Progenitor cell of endocrine pancreas (in vitro differentiated cells): ENCODE data around the gene PRRG4. TPM values are rescaled to one million over a fixed set of nuclear protein-coding genes. Genes with fewer than 3 reads are reported as not detected.

ENCODE experiments used
- DNase-seq: peaks from one replicate; pipeline ENCODE4 v3.0.0; 2021; ENCODE audit warnings: low spot score; ENCODE audit not compliant: unreplicated experiment
- H3K27ac Mint-ChIP-seq: 2 replicates; pipeline ENCODE4 v1.8.0; 2021; ENCODE audit warnings: mild to moderate bottlenecking, moderate library complexity, mixed read lengths
- H3K27me3 Mint-ChIP-seq: 2 replicates; pipeline ENCODE4 v1.8.0; 2021; ENCODE audit warnings: mixed read lengths
- H3K36me3 Mint-ChIP-seq: 2 replicates; pipeline ENCODE4 v1.8.0; 2022; ENCODE audit warnings: mixed read lengths; ENCODE audit not compliant: insufficient read depth
- H3K4me1 Mint-ChIP-seq: 2 replicates; pipeline ENCODE4 v1.8.0; 2021; ENCODE audit warnings: low read depth, mixed read lengths
- H3K4me3 Mint-ChIP-seq: 2 replicates; pipeline ENCODE4 v1.8.0; 2021; ENCODE audit warnings: low read depth, mild to moderate bottlenecking, moderate library complexity, mixed read lengths
- H3K9me3 Mint-ChIP-seq: 2 replicates; pipeline ENCODE4 v1.8.0; 2021; ENCODE audit warnings: low read depth, mixed read lengths
- total RNA-seq: library from RNA; stranded (reverse); gene quantifications from 2 replicates; pipeline ENCODE4 v1.2.1, GENCODE V29; 2021
- TF ChIP-seq, protein P1 (sequence below): fragments of 200-600 bp; sonication (generic); IDR thresholded peaks from one replicate; pipeline ENCODE4 v1.5.0; 2021; ENCODE audit warnings: antibody characterized with exemption, mild to moderate bottlenecking; ENCODE audit not compliant: unreplicated experiment

Gene PRRG4
- total RNA-seq, 1 donor from 2014 or later: 0.67 TPM

DNA sequence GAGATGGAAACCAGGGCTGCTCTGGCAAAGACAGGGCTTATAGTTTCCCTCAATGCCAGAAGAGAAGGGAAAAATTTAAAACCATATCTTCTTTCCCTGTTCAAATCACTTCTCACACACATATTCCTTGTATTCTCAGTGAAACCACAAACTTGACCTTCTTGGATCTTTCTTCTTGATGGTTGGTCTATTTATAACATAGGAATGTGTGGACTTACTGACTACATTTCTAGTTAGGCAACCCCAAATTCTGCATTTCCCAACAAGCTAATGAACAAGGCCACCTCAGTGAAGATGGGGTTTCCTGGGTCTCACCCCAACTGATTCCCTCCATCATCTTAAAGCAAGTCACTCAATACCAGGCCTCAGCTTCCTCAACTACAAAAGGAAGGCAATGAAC is 59.1 kb downstream of the PRRG4 start:
- Mint-ChIP-seq H3K4me1 (peaks cover 10% of the 10 kb centered on the region), H3K4me3 (no peak overlapping the region), H3K27me3 (peaks cover 57% of the 10 kb centered on the region), H3K36me3 (no peaks in the 10 kb centered on the region), H3K27ac (no peak overlapping the region), H3K9me3 (no peaks in the 10 kb centered on the region)
- DNase-seq: no peak
- TF ChIP-seq, protein P1, sequence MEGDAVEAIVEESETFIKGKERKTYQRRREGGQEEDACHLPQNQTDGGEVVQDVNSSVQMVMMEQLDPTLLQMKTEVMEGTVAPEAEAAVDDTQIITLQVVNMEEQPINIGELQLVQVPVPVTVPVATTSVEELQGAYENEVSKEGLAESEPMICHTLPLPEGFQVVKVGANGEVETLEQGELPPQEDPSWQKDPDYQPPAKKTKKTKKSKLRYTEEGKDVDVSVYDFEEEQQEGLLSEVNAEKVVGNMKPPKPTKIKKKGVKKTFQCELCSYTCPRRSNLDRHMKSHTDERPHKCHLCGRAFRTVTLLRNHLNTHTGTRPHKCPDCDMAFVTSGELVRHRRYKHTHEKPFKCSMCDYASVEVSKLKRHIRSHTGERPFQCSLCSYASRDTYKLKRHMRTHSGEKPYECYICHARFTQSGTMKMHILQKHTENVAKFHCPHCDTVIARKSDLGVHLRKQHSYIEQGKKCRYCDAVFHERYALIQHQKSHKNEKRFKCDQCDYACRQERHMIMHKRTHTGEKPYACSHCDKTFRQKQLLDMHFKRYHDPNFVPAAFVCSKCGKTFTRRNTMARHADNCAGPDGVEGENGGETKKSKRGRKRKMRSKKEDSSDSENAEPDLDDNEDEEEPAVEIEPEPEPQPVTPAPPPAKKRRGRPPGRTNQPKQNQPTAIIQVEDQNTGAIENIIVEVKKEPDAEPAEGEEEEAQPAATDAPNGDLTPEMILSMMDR: no peak

DNA sequence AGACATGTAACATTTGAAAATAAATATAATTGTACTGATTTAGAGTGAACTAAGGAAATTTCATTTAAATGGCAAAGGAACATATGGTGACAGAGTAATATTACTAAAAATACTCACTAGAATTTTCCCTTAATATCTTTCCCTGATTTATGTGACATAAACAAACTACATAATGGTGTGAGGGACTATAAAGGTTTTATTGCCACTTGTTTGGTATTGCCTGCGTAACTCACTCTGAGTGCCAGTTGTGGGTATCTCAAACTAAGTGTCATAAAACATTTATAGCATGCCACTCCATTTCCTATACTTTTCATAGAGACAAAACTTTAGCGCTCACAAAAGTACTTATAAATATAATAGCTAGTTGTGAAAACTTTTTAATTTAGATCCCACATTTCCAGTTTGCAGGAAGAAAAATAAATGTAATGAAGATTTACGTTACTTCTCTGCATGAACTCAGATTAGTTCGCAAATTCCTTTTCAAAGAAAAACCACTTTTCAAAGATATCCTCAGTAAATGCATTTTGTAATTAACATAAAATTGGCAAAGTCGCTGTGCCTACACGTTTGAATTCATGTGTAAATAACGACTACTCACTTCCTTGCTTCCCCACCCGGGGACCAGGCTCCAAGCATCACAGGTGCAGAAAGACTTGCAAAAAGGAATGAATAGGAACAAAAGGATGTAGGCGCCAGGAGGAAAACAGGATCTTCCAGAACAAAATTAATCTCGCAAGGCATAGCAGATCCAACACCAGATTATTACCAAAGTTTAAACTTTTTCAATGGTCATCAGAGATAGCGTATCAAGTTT is 61.3 kb downstream of the PRRG4 start:
- Mint-ChIP-seq H3K36me3 (no peaks in the 10 kb centered on the region), H3K9me3 (no peaks in the 10 kb centered on the region), H3K4me3 (peak overlapping the region; percentile 83), H3K4me1 (peaks cover 20% of the 10 kb centered on the region), H3K27me3 (peaks cover 41% of the 10 kb centered on the region), H3K27ac (peak overlapping the region; percentile 97)
- no peak for DNase-seq
- TF ChIP-seq, protein P1: no peak

DNA sequence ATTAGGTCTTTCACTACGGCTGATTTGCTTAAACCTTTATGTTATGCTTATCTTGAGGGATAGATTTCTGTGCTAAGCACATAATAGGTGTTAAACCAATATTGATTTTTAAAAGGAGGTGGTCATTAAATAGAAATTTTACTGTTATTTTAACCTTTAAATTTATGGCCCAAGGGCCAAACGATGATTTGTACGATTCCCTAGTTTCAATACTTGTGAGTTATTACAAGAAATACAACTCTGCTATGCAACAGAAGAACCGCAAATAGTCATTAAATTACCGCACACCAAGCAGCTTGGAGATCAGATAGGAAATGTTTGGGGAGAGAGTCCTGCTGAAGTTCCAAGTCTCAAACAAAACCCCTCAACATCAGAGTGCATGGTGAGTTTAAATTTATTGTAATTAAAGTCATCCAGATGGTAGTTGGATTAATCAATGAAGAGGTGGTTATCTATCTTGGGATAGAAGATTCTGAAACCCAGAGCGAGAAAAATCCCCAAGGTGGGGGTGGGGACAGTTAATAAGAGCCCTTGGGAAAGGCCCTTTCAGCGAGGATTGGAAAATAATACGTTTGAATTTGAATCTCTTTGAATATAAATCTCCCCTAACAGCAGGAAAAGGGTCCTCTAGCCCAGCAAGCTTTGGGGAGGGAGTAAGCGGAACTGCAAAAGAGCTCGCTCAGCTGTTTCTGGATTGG is 62.1 kb downstream of the PRRG4 start:
- no peak for DNase-seq
- TF ChIP-seq, protein P1: no peak
- Mint-ChIP-seq H3K4me3 (peak overlapping the region; percentile 83), H3K27me3 (peaks cover 35% of the 10 kb centered on the region), H3K36me3 (no peaks in the 10 kb centered on the region), H3K4me1 (peaks cover 20% of the 10 kb centered on the region), H3K27ac (peak overlapping the region; percentile 97), H3K9me3 (no peaks in the 10 kb centered on the region)

DNA sequence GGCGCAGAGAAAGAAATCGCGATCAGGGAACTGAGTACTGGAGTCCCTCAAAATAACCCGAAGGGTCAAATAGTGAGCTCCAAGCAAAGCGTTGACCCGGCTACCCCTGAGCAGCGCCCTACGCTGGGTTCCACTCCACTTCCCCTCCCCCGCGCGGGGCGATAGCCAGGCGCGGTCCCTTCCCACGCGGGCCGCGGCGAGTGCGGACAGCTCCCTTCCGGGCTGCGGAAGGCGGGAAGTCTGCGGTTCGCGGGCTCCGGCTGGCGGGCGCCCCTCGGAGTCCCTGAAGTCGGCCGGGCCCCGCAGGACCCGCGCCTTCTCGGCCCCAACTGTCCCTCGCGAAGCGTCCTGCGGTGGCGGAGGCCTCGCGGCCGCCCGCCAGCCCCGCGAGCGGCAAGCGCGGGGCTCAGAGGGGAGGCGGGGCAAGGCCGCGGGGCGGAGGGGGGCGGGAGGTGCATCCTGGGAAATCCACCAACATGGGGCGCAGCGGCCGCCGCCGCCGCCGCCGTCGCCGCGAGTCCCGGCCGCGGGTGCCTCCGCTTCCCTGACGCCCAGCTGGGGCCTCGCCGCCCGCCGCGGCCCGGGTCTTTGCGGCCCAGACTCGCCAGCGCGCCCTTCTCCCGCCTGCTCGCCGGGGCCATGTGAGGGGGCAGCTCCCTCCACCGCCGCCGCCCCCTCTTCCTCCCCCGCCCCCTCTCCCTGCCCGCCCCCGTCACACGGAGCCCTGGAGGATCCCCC is 62.8 kb downstream of the PRRG4 start, which contains the start of gene QSER1:
QSER1 (plus strand) TSS at position 457 of the 738 bp plus-strand sequence. CDS start 315 bp downstream, outside the sequence.
- H3K4me1 Mint-ChIP-seq: peaks cover 20% of the 10 kb centered on the region
- H3K9me3 Mint-ChIP-seq: no peaks in the 10 kb centered on the region
- peaks cover 28% of the 10 kb centered on the region for H3K27me3 Mint-ChIP-seq
- peak; percentile 53 for DNase-seq
- no peaks in the 10 kb centered on the region for H3K36me3 Mint-ChIP-seq
- TF ChIP-seq, protein P1: no peak
- peak within 1 kb of the TSS; percentile 98 for H3K27ac Mint-ChIP-seq
- peak within 1 kb of the TSS; percentile 95 for H3K4me3 Mint-ChIP-seq

DNA sequence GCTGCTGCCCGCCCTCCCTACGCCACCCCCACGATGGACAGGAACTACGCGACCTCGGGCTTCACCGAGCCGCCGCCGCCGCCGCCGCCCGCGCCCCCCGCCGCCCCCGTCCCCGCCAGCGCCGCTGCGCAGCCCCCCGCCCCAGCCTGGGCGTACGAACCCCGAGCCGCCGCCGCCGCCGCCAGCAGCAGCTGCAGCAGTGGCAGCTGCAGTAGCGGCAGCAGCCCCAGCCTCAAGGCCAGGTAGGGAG is 63.3 kb downstream of the PRRG4 start:
- no peaks in the 10 kb centered on the region for H3K9me3 Mint-ChIP-seq
- H3K4me3 Mint-ChIP-seq: peak overlapping the region; percentile 95
- no peak overlapping the region for H3K27ac Mint-ChIP-seq
- peaks cover 23% of the 10 kb centered on the region for H3K27me3 Mint-ChIP-seq
- TF ChIP-seq, protein P1: no peak
- no peak for DNase-seq
- H3K36me3 Mint-ChIP-seq: no peaks in the 10 kb centered on the region
- peaks cover 20% of the 10 kb centered on the region for H3K4me1 Mint-ChIP-seq
